ENCODE measurements around the gene ITSN2.

GRCh38 chr2:24153478-24153877, 206.9 kb downstream of the ITSN2 start:
- TF ChIP-seq CTCF (conservative IDR thresholded peaks at IDR 0.05 in 1 of 2, IDR thresholded peaks at IDR 0.05 in 1 of 2; ENCODE audit: low read depth in 1 of 2, low read length in 2 of 2) = no peak
- no peak for TF ChIP-seq EZH2 (IDR thresholded peaks at IDR 0.05; ENCODE audit: low read length, missing control alignments)
